IPS DF 19.7 (cell line): ENCODE measurements around the gene PACS1.
A peak's percentile ranks its signal among the peaks of the same experiment; 100 is the strongest.
"Not testable (repeated sequence)": the region's sequence is repeated elsewhere in the genome, so short reads cannot be mapped to it uniquely, and the experiment has no call there.

Source experiments
- DNase-seq: peaks from one replicate; pipeline ENCODE4 v3.0.0-alpha.2; 2013; ENCODE audit warnings: low read depth, low spot score

Gene PACS1

DNA sequence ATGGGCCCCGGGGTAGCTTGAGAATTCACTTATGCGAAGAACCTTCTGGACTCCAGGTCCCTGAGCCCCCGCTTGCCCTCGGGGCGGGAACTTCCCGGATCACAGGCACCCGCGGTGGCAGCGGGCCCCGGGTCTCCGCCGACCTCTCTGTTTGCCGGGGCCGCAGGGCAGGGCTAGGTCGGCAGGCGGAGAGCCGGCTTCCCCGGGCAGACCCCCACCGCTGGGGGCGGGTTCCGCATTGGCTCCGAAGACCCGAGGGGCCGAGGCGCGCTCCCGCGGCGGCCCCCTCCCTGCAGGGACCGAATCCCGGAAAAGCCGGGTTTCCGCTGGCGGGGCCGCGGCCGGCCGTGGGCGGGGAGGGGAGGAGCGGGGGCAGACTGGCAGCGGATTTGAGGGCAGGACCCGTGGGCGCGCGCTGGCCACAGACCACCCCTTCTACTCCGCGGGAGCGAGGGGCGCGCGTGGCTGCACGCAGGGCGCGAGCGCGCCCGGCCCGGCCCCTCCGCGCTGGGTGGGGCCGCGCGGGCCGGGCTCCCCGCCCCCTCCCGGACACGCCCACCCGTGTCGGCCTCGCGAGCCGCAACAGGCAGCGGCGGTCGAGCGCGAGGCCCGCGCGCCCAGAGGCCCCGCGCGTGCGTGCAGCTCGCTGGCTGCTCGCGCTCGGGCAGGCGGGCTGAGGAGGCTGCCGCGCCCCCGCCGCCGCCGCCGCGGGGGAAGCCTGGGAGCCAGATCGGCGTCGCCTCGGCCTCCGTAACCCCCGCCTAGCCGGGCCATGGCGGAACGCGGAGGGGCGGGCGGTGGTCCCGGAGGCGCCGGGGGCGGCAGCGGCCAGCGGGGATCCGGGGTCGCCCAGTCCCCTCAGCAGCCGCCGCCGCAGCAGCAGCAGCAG lies at the start of gene PACS1:
PACS1 (plus strand) TSS at position 558 of the 889 bp plus-strand sequence; CDS start at position 773, 215 bp downstream.
- no peak for DNase-seq

DNA sequence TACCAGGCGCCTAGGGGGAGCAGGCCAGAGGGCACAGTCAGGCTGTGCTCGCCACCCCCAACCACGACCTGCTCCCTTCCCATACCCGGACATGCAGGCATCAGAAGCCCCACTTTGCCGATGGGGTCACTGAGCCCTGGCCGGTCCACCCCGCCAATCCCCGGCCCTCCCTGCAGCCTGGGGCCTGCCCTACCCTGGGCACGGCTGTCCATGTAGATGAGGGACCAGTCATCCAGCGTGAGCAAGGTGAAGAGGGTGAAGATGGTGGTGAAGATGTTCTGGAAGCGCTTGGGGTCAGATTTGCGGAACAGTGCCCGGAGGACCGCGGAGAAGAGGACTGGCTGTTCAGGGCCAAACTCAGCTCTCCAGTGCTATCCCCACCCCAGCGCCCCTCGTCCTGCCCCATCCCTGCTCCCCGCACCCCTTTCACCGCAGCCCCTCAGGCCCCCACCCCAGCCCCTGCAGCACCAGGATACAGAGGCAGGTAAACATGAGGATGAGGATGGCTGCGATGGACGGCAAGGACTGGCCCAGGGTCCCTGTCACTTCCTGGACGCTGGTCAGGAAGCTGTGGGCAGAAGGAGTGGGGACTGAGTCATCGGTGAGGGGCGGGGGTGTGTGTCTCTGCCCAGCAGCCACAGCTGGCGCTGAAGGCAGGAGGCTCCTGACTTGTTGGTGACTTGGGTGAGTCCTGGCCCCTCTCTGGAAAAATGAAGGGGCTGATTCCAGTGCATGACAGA lies 49.3 kb upstream of the PACS1 start:
- DNase-seq = no peak

DNA sequence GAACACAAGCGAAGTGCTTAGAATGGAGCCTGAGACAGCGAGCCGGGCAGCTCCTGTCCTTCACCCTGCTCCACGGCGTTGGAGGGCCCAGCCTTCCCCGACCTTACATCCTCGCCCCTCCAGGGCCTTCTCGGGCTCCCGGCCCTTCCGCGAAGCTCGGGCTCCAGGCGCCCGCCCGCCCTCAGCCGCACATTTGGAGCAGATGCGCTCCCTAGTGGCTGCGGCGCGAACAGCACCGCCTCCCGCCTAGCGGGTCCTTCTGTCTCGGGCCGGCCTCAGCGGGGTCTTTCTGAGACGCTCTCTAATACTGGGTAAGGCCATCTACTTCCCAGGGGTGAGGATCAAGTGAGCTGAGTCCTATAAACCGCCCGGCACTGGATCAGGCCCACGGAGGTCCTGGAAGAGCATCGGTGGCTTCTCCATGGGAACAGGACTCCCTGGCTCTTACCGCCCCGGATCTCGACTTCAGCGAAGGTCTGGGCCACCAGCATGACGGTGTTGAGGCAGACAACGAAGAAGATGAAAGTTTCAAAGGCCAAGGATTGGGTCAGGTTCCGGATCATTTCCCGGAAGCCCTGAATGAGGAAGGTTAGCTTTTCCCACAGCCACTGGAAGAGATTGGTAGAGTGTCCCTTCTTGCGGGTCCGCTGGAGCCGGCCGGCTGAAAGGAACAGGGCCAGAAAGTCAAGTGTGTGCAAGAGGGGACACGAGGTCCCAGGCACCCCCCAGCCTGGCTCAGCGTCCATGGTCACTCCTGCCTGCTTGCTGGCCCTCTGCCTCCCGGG lies 47.5 kb upstream of the PACS1 start:
- no peak for DNase-seq

- DNase-seq = not testable (repeated sequence)
Measured at GRCh38 chr11:66023186-66023440, 47.0 kb upstream of the PACS1 start.

DNA sequence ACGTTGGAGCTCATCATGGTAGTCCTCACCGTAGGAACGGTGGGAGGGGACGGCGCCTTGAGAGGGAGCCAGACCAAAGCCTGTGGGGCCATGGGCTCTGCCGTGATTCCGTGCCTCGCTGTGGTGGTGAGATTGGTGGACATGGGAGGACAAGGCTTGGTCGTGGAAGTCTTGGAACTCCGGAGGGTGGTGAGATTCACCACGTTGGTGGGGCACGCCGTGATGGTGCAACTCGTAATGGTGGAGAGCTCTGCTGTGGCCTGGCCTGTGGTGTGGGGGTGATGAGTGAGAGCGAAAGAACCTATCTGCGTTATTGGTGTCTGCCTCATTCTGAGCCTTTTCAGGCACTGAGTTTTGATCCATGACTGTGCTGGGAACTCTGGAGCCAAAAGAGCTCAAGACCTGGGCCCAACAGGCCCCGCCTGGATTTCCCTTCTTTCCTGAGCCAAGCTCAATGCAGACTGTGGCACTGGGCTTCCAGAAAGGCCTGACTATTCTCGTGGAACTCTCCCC lies 44.0 kb upstream of the PACS1 start, which contains the start of gene CATSPER1:
CATSPER1 (minus strand) TSS at position 463 of the 513 bp plus-strand sequence; CDS start at position 363, 100 bp downstream.
- DNase-seq = no peak

GRCh38 chr11:66032957-66033735 lies 36.9 kb upstream of the PACS1 start:
- no peak for DNase-seq

DNA sequence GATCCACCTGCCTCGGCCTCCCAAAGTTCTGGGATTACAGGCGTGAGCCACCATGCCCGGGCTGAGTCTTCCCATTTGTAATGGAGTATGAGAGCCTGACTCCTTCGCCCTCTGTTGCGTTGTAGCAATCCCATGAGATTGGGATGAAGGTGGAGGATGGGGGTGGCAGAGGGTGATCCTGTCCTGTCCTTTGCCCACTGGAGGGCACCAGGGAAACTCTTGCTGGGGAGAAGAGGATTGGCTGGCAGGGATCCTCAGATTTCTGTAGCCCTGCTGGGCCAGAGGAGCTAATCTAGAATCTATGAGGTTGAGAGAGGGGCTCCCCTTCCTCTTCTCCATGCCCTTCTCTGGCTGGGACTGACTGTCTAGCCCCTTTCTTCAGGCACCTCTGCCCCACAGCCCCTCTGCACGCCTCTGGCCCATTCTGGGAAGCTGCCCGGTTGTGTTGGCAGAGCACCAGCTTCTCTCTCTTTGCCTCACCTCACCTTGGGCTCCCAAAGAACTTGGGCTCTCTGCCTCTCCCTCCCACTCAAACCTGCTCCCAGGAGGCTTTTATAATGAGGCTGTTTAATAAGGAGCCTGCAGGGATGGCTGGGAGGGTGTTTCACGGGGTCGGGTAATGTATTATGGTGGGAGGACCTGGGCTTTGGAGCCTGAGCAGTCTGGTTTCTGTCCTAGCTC lies 34.3 kb upstream of the PACS1 start:
- no peak for DNase-seq

DNA sequence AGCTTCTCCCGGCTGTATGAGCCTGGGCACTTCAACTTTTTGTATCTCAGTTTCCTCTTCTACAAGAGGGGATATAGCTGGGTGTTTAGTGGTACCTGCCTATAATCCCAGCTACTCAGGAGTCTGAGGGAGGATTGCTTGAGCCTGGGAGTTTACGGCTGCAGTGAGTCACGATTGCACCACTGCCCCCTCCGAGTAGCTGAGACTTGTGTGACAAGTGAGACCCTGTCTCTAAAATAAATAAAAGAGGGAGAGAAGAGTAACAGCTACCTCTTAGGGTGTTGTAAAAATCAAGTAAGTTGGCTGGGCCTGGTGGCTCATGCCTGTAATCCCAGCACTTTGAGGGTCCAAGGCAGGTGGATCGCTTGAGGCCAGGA lies 33.8 kb upstream of the PACS1 start:
- no peak for DNase-seq

GRCh38 chr11:66037327-66037726 lies 32.7 kb upstream of the PACS1 start:
- no peak for DNase-seq

DNA sequence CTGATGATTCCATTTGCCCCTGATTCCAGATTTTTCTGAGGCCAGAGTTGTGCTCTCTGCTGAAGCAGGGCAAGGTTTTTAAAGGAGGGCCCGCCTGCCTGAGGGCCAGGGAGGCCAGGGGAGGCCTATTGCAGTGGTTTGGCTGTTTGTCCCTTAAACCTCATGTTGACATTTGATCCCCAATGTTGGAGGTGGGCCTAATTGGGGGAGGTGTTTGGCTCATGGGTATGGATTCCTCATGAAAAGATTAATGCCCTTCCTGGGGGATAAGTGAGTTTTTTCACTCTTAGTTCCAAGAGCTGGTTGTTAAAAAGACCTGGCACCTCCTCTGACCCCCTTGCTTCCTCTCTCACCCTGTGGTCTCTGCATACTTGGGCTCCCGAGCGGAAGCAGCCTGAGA lies 30.3 kb upstream of the PACS1 start:
- DNase-seq = no peak

GRCh38 chr11:66042227-66042995 lies 27.7 kb upstream of the PACS1 start:
- DNase-seq = no peak

DNA sequence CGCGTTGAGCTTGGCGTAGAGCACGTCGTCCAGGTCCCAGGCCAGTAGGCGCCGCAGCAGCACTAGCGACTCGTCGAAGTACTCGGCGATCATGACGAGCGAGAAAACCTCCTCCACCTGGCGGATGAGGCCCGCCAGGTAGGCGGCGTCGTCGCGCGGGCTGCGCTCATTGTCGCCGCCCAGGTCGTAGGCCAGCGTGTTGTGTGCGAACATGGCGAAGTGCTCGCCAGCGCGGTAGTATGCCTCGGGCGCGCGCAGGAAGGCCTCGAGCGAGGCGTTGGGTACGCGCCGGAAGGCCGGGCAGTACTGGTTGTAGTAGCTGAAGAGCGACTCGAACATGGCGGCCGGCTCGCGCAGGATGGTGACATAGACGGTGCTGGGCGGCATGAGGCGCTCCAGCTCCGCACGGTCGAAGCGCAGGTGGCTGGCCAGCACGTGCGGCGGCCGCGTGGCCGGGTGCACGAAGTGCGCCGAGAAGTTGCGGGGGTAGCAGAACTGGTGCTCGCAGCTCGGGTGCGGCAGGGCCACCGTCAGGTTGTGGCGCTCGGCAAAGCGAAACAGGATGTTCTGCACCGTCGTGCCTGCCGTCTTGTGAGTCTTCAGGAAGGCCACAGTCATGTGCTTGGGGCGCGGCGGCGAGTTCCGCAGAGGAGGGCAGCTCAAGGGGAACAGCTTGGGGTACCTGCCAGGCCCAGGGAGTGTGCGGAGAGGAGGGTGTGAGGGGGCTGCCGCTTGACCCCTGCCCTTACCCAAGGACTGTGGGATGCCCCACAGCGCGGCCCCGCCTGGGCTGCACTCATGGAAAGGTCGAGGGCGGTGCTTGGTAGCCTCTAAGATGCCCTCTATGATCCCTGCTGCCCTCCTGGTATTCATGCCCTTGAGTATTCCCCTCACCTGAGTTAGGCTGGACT lies 26.8 kb upstream of the PACS1 start:
- no peak for DNase-seq

GRCh38 chr11:66044757-66045156 lies 25.3 kb upstream of the PACS1 start:
- no peak for DNase-seq

DNA sequence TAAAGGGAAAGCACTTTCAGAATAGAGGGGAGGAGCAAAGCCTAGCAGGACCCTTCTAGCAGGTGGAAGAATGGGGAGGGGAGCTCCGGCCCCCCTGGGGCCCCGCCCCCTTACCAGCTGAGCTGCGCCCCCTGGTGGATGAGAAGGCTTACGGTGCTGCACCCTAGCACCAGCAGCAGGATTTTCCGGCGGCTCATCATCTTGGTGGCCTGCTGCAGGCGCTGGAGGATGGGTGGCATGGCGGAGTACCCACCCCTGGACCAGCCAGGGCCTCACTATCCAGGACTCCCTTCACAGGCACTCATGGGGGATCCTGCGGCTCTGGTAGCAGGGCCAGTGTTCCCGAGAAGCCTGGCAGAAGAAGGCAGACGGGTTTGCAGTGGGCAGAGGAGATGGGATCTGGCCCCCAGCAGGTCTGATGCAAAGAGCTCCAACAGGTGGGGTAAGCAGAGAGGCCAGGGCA lies 24.9 kb upstream of the PACS1 start:
- DNase-seq = peak; percentile 50

- DNase-seq = no peak
Measured at GRCh38 chr11:66046901-66047300, 23.2 kb upstream of the PACS1 start.

- no peak for DNase-seq
Measured at GRCh38 chr11:66047541-66048365, 22.3 kb upstream of the PACS1 start.

DNA sequence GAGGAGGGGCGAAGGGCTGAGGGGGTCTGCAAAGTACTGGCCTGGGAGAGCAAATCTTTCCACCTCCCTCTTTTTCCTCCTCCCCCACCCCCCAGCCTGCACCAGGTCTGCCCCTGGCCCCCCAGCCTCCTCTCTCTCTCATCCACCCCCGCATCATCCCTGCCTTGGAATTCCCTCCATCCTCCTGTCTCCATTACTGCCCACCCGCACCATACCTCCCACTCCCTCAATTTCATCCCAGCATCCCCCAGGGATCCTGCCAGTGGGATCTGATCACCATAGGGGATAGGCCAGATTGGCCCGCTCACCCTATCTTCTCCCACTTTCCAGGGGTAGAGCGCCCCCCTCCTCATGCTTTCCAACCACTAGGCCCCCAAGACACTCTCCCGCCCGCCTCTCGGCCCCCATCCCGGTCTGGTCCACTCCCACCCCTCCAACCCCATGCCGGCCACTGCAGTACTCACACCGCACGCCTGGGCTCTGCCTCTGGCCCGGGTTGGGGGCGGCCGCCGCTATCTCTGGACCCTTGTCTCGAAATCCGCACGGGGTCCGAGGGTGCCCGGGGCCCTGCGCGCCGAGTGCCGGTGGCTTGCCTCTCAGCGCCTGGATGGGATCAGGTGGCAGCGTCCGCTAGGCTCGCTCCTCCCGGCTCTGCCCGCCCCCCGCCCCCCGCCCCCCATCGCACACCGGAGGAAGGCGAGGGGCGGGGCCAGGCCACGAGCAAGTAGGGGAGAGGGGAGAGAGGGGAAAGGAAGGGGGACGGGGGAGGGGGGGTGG lies 21.3 kb upstream of the PACS1 start, which contains the start of gene GAL3ST3:
GAL3ST3 (minus strand) TSS at position 615 of the 777 bp plus-strand sequence. CDS start 3,746 bp downstream, outside the sequence.
- DNase-seq = no peak
